ENCODE measurements around the gene SRP68.
"Not testable (repeated sequence)": the region's sequence is repeated elsewhere in the genome, so short reads cannot be mapped to it uniquely, and the experiment has no call there.

The SRP68 gene

DNA sequence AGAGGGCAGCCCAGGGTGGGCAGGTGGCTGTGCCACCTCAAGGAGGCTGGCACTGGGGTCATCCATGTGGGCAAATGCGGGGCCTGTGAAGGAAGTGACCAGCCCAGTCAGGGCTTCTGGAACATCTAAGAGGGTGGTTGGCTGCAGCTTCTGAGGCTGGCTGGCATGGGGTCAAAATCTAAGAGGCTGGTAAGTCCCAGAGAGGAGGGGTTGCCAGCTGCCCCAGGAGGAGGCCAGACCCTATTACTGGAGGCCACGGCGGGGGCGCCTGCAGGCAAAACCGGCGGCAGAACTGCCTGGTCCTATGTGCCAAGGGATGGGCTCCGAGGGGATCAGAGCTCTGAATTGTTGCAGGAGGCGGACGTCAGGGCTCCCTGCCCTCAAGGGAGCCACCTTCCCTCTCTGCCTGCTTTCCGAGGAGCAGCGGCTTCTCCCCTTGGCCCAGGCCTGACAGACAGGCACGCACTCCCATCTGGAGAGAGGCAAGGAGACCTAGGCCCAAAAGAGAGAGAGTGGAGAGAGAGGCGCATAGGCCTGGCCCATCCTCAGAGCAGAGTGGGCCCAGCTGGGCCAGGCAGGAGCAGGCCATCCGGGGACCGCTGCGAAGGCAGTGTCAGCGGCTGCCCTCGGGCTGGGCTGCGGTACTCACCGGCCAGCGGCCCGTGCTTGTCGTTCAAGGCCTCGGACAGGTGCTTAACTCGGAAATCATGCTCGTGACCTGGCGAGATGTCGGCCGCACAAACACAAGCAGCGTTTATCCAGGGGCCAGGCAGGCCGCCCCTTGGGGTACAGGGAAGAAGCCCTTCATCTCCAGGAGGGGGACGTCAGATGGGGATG is 17.6 kb upstream of the SRP68 start:
- DNase-seq, result no peak

DNA sequence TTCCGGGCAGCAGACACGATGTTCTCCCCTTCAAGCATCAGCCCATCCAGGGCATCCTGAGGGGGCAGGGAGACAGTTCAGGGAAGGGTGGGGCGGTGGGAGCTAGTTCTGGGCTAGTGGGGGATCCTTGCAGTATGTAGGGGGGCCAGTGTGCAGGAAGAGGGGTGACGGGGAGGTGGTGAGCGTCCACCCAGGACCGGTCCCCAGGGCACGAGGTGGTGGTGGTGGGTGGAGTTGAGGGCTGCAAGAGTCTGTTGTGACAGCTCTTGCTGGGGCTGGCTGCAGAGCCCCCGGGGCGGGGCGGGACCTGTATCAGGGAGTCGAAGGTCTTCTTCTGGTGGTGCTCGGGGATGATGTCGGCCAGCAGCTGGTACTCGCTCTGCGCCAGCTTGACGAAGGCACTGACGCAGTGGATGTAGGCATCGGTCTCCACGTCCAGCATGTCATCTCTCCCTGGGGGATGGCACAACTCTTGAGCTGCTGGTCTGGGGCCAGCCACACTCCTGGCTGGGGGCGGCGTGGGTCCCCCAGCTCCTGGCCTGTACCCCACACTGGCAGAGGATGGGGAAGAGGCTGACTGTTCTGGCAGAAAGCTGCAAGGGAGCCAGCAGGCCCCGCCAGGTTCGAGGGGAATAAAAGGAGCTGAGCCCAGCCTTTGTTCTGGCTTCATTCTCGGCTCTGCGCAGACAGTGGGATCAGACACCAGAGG is 16.7 kb upstream of the SRP68 start:
- no peak for DNase-seq

DNA sequence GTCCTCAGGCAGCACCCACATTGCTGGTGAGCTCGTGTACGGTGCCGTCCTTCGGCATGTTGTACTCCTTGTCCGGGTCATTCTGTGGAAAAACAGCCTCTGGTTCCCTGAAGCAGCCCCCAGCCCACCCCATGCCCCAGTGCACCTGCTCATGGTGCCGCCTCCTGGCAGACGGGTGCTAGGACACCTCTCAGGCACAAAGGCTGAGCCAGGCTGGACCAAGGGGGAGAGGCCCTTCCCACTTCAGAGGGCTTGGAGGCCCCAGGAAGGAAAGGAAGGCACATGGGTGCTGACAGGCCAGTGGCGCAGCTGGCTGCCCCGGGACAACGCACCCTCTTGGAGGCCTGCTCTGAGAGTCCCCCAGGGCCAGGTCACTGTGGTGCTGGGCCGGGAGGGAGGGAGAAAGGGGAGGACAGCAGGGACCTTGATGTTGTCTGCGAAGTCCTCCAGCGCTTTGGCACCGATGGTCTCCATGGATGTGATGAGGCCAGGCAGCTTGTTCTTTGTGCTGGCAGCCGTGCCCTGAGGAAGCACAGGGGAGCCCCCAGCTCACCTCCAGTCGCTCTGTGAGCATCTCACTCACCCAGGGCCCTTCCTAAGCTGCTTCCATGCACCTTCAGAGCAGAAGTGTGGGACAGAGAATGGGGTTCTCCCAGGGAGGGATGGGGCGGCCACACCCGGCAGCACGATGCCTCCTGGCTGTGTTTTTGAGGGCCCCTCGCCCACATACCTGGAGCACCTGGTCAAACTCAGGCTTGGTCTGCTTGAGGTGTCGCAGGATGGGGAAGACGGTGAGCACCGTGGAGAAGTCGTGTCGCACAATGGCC is 15.9 kb upstream of the SRP68 start:
- DNase-seq, result no peak

DNA sequence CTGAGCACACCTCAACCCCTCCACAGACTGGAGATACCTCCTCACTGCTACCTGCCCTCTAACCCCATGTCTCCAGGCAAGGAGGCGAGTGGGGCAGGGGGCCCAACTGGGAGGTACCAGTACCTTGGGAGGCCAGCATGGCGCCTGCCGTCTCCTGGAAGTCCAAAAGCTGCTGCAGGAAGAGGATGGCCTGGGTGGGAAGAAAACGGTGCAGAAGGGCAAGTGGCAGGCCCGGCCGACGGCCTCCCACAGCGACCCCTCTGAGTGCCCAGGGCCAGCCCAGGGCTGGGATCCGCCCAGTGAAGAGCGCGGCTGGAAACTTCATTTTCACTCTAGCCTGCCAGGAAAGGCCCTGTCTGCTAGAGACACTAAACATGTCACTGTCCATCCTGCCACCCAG is 15.2 kb upstream of the SRP68 start:
- DNase-seq, result no peak

DNA sequence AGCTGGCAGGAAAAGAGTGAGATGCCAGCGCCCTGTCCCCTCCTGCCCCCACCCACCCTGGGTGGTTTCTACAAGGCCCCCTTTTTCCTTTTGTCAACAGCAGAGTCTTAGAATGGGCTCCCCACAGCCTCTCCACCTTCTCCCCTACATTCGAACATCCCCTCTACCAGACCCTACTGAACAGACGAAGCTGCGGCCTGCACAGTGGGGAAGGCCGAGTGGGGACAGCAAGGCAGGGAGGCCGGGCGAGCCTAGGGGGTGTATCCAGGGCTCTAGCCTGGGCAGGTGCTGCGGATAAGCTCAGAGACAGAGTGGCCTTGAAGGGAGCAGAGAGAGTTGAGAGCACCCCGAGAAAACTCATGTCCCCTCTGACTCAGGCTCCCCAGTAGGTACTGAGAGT is 14.1 kb upstream of the SRP68 start:
- no peak for DNase-seq

DNA sequence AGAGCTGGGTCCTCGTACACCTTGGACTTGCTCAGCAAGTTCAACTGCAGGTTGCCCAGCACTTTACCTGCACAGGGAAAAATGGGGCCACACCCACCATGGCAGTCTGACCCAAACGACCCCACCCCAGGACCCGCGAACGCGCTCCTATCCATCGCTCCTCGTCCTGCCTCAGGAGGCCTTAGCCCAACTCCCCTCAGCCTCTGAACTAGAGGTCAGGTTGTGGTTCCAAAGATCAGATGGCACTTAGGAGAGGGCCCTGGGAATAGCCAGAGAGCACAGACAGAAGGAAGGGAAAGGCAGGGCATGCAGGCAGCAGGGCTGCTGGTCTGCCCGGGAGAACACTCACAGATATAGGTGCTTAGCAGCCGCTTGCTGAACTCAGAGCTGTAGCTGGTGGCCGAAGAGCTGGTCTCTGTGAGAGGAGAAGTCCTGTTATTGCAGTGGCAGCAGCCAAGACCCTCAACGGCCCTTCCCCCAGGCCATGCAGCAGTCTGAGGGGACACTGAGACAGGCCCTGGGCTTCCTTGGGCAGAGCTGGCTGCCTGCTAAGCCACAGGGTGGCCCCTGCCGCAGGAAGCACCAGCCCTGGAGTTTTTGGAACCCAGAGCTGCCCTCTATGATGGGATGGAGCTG is 13.5 kb upstream of the SRP68 start:
- no peak for DNase-seq

DNA sequence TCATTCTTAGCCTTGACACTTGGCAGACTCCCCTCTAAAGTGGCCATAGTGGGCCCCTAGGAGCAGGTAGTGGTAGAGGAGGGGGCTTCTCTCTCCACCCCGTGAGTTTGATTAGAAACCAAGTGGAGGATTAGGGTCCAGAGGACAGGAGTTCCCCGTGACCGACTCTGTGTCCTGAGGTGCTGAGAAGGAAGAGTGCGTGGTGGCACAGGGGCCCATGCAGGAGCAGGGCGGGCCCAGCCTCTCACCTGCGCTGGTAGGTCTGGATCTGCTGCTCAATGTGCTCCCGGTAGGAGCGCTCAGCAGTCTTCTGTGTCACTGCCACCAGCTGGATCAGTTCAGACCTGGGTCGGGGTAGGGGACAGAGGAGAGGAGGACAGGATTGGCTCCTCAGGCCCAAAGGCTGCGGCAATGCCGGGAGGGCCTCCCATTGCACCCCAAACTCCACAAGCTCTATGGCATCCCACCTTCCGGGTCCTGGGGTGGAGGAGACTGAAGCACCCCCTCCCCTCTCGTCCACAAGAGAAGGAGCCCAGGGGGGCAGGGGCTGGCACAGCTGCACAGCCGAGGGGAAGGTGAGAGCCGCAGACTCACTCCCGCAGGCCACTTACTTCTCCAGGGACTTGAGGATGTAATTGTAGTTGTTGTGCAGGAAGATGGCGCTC is 12.9 kb upstream of the SRP68 start:
- DNase-seq, result no peak

DNA sequence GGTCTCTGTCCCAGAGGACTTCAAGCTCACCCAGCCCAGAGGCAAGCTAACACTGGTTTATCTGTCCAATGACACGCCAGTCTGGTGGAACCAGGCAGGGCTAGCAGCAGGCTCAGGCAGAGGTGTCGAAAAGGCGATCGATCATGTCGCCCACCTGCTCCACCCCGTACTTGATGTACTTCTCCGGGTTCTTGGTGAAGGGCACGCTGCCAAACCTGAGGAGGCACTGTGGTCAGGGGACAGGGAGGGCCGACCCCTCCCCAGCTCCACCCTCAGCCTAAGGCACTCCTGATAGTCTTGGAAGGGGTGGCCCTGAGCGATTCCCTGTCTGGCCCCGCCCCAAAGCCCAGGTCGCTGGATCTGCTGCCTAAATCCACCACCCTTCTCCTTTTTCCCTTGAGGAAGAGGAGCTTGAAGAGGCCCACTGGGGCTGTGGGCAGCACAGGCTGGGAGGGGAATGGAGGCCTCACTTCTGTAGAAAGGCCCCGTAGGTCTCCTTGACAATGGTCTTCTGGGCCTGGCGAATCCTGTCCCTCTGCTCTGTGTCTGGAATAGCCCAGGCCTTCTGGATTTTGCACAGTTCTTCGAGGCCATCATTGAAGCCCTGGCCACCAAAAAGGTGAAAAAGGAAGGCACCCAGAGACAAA is 11.3 kb upstream of the SRP68 start:
- DNase-seq, result no peak

DNA sequence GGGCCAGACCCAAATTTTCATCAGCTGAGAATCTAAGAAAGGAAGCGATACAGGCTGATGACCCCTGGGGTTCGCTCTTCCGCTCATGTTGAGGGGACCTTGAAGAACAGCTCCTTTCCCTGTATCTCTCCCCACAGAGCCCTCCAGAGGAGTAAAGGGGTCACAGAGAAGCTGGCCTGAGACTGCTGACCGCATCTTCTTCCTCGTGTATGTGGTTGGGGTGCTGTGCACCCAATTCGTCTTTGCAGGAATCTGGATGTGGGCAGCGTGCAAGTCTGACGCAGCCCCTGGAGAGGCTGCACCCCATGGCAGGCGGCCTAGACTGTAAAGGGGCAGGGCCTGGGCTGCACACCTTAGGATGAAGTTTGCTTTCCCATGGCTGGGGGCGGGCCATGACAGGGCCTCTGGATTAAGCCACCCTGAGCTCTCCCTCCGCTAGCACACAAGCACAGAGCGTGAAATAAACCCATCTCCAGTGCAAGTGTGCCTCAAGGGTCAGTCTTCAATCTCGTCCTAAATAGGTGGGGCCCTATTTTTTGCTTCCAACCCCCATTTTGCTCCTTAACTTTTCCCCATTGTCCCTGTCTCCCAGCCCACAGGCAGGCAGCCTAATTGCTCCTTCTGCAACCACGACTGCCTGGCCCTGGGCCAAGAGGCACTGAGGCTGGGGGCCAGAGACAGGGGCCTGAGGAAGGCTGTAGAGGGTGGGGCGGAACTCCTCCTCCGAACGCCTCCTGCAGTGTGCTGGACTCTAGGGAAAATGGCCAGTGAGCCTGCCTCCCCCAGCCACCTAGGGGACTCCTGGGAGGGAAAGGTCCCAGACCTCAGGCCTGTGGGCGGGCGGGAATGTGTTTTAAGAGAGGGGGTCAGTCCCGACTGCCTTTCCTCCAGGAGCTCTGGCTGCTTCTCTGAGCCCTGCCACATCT is 10.3 kb upstream of the SRP68 start:
- no peak for DNase-seq

DNA sequence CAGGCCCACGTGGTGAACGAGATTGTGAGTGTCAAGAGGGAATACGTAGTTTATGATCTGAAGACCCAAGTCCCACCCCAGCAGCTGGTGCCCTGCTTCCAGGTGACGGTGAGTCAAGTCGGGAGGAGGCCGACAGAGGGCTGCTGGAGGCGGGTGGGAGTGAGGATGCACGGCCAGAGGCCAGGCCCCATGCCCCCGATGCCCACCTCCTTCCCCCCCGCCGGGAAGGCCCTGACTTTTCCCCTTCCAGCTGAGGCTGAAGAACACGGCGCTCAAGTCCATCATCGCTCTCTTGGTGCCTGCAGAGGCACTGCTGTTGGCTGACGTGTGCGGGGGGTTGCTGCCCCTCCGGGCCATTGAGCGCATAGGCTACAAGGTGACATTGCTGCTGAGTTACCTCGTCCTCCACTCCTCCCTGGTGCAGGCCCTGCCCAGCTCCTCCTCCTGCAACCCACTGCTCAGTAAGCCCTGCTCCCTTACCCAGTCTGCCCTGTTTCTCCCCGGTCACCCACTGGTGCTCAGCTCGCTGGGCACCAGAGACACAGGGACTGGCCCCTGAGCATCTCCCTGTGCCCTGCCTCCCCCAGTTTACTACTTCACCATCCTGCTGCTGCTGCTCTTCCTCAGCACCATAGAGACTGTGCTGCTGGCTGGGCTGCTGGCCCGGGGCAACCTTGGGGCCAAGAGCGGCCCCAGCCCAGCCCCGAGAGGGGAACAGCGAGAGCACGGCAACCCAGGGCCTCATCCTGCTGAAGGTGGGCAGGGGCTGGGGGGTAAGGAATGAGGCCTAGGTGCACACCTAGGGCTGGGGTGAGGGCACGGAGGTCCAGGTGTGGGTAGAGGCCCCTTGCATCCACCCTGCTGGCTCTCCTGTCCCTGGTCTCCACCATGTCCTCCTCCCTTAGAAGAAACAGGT is 9.2 kb upstream of the SRP68 start:
- no peak for DNase-seq

DNA sequence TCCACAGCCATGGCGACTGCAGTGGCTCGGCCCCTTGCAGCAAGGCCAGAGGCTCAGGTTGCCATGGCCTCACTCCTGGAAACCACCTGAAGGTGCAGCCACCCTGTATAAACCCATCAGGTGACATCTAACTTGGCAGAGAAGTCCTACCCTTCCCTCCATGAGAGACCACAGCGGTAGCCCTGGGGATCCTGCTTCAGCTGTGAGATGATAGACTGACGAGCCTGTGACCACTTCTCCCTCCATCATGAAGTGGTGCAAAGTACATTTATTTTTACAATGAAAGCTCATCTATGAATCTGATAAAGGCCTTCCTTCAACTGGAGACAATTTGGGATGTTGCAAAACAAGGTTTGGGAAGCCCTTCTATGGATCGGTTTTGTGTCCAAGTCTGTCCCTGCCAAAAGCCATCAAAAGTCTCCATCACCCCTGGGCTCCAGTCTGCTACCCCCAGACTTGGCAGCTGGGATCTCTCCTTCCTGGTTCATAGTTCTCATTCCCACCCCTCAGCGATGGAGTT is 8.5 kb upstream of the SRP68 start:
- DNase-seq, result no peak

DNA sequence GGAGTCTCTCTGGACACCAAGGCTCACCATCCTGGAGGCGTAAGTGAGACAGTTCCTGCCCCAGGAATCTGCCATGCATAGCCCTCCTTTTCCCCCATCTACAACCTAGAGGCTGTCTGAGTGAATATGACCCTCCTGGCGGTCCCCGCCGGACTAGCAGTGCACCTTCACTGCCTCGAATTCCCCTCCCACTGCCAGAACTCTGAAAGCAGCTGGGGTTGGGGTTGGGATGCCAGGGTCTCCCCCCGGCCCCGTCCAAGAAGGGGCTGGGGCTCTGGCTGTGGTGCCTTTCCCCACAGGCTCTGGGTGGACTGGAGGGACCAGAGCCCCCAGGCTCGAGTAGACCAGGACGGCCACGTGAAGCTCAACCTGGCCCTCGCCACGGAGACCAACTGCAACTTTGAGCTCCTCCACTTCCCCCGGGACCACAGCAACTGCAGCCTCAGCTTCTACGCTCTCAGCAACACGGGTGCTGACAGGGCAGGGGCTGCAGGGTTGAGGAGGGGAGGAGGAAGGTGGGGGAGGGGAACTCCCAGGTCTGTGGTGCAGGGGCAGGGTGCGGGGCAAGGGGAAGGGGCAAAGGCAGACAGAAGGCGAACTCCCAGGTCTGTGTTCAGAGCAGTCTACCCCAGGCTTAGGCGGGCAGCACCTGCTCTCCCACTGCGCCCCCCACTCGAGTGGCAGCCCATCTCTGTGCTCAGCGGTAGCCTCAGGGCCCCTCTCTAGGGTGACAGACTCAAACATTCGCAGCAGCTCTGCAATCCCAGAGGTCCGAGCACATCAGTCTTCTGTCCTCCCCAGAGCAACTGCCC is 7.8 kb upstream of the SRP68 start:
- DNase-seq, result no peak

DNA sequence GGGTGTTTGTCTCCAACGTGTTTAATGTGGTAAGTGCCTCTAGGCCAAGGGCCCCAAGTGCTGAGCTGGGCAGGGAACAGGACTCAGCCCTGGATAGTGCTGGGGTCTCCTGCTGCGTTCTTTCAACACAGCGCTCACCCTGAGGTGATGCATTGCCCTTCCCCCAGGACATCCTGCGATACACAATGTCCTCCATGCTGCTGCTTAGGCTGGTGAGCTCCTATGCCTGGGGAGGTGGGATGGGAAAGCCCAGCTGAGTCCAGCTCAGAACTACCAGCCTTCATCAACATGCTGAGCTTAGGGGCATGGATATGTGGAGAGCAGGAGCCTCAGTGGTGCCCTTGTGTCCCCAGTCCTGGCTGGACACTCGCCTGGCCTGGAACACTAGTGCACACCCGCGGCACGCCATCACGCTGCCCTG is 7.2 kb upstream of the SRP68 start:
- no peak for DNase-seq

DNA sequence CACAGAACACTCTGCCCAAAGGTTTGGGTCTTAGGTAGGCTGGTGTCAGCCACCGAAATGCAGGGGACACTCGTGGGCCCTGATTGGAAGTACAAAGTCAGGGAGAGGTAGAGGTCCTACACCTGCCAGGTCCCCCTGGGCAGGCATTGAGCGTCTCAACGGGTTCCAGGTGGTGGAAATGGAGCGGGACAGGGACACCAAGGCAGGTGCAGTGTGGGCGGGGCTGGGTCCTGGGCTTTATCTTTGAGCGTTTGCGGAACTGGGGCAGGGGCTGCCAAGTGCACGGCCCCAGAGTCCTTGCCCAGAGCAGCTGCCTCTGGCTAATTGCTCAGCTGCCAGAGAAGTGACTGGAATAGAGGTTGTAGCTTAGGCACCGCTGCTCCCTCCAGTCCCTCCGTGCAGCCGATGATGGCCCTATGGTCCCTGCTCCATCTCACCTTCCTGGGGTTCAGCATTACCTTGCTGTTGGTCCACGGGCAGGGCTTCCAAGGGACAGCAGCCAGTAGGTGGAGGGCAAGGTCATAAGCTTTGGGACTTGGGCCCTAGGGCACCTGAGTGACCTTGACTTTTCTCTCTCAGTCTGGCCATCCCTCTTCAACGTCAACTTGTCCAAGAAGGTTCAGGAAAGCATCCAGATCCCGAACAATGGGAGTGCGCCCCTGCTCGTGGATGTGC is 6.7 kb upstream of the SRP68 start, which contains the start of gene ZACN:
ZACN (plus strand) TSS at position 323 of the 675 bp plus-strand sequence; CDS start at position 406, 83 bp downstream.
- peak; percentile 9 for DNase-seq

DNA sequence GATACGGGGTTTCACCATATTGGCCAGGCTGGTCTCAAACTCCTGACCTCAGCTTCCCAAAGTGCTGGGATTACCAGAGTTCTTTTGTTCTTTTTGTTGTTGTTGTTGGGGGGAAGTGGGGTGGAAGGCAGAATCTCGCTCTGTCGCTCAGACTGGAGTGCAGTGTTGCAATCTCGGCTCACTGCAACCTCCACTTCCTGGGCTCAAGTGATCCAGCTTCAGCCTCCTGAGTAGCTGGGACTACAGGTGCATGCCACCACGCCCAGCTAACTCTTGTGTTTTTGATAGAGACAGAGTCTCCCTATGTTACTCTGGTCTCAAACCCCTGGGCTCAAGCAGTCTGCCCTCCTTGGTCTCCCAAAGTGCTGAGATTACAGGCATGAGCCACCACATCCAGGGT is 6.1 kb upstream of the SRP68 start:
- not testable (repeated sequence) for DNase-seq

DNA sequence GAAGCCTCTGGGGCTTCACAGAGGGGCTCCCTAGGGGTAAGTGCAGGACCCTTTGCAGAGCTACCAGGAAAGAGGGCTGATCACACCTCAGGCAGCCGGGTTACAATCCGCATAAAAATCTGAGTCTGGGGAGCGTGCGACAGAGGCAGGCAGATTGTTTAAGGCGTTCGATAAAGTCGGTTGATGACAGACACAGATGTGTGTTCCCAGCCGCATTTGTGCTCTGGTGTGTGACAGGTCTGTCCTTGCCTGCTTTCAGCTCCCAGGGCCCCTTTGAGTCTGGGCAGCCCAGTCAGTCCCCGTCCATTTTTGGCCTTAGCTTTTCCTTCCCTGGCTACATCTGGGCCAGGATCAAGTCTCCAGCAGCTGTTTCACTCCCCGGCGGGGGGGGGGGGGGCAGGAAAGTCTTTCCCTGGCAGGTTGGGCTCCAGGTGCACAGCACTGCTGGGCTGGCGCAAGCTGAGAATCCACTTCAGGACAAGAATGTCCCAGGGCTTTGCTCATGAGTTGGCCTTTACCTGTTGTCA is 5.3 kb upstream of the SRP68 start:
- no peak for DNase-seq

DNA sequence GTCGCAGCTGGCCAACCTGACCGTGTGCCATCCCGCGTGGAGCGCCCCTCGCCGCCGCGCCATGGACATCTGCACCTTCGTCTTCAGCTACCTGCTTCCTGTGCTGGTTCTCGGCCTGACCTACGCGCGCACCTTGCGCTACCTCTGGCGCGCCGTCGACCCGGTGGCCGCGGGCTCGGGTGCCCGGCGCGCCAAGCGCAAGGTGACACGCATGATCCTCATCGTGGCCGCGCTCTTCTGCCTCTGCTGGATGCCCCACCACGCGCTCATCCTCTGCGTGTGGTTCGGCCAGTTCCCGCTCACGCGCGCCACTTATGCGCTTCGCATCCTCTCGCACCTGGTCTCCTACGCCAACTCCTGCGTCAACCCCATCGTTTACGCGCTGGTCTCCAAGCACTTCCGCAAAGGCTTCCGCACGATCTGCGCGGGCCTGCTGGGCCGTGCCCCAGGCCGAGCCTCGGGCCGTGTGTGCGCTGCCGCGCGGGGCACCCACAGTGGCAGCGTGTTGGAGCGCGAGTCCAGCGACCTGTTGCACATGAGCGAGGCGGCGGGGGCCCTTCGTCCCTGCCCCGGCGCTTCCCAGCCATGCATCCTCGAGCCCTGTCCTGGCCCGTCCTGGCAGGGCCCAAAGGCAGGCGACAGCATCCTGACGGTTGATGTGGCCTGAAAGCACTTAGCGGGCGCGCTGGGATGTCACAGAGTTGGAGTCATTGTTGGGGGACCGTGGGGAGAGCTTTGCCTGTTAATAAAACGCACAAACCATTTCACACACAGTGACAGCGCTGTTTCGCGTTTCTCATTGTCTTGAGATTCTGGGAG is 4.7 kb upstream of the SRP68 start:
- no peak for DNase-seq

Data from NCI-H2029 (cell line).